Measurements from ENCODE around the gene LDLRAD4.

DNA sequence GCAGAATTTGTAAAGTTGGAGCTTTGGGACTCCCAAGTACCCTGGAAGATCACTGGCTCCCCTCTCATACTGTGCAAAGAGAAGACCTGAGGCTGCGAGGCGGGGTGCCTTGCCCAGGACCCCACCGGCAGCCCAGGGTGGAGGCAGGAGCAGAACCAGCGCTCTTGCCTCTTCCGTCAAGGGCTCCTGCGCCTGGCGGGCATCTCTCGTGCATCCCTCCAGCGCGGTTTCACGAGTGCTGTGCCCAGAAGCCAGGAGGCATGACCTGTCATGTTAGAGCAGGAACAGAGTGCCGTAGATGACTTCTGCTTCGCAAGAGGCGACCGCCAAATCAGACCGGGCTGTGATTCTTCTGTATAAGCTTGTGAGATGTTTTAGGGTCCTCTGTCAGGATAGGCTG lies 77.3 kb downstream of the LDLRAD4 start:
- TF ChIP-seq, protein P1, sequence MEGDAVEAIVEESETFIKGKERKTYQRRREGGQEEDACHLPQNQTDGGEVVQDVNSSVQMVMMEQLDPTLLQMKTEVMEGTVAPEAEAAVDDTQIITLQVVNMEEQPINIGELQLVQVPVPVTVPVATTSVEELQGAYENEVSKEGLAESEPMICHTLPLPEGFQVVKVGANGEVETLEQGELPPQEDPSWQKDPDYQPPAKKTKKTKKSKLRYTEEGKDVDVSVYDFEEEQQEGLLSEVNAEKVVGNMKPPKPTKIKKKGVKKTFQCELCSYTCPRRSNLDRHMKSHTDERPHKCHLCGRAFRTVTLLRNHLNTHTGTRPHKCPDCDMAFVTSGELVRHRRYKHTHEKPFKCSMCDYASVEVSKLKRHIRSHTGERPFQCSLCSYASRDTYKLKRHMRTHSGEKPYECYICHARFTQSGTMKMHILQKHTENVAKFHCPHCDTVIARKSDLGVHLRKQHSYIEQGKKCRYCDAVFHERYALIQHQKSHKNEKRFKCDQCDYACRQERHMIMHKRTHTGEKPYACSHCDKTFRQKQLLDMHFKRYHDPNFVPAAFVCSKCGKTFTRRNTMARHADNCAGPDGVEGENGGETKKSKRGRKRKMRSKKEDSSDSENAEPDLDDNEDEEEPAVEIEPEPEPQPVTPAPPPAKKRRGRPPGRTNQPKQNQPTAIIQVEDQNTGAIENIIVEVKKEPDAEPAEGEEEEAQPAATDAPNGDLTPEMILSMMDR (IDR thresholded peaks at IDR 0.05; ENCODE audit: insufficient read depth, low read length, poor library complexity, severe bottlenecking), result no peak
- no peak for TF ChIP-seq EZH2phosphoT487 (conservative IDR thresholded peaks at IDR 0.05; ENCODE audit: low read length)

Data from SU-DHL-6 (cell line).